ENCODE data around the gene SCAMP3.

GRCh38 chr1:155253208-155253607, 9.0 kb downstream of the SCAMP3 start:
- TF ChIP-seq CTCF (IDR thresholded peaks at IDR 0.05; ENCODE audit: poor library complexity, severe bottlenecking) (no peak), EZH2 (IDR thresholded peaks at IDR 0.05; ENCODE audit: borderline replicate concordance, insufficient read depth, low read length, poor library complexity, severe bottlenecking) (no peak), EP300 (conservative IDR thresholded peaks at IDR 0.05; ENCODE audit: poor library complexity, severe bottlenecking) (no peak), MXI1 (conservative IDR thresholded peaks at IDR 0.05; ENCODE audit: poor library complexity, severe bottlenecking) (no peak), POLR2AphosphoS5 (IDR thresholded peaks at IDR 0.05) (no peak), RAD21 (conservative IDR thresholded peaks at IDR 0.05) (no peak)
